Upper lobe of left lung (tissue), 4 donors: ENCODE data around the gene MAPRE3.

Experiments used
- CTCF ChIP-seq, 6 experiments: fragments of 450-650 bp in 4 of 6; fragments of 200-600 bp in 2 of 6; sonication (generic) in 2 of 6; IDR thresholded peaks; one replicate each; pipeline ENCODE4 v1.5.1; 2016 to 2019; ENCODE audit warnings: antibody characterized with exemption in 6 of 6
- POLR2A ChIP-seq, 4 donors: fragments of 450-650 bp; IDR thresholded peaks; one replicate each; pipeline ENCODE4 v1.5.1; 2016 to 2017; ENCODE audit warnings: antibody characterized with exemption in 4 of 4, mild to moderate bottlenecking in 2 of 4
- POLR2AphosphoS5 ChIP-seq, 2 donors: sonication (generic); formaldehyde crosslinking; IDR thresholded peaks; one replicate each; pipeline ENCODE4 v1.5.1; 2017; ENCODE audit warnings: antibody characterized with exemption in 2 of 2

GRCh38 chr2:26974352-26974751 lies 3.9 kb downstream of the MAPRE3 start:
- TF ChIP-seq POLR2AphosphoS5 (IDR thresholded peaks at IDR 0.05) = no peak
- TF ChIP-seq POLR2A (IDR thresholded peaks at IDR 0.05) = no peak
- no peak for TF ChIP-seq CTCF (IDR thresholded peaks at IDR 0.05)
